WTC11 (cell line): ENCODE results near the gene EVPLL.
"Not testable (repeated sequence)": the region's sequence is repeated elsewhere in the genome, so short reads cannot be mapped to it uniquely, and the experiment has no call there.

Source experiments
- FOXP1 ChIP-seq: sonication (generic); formaldehyde crosslinking; IDR thresholded peaks from 2 replicates; pipeline ENCODE4 v1.8.0; 2022; ENCODE audit warnings: missing genetic modification reagents, mild to moderate bottlenecking, moderate library complexity, borderline replicate concordance
- JUN ChIP-seq: sonication (generic); formaldehyde crosslinking; IDR thresholded peaks from 2 replicates; pipeline ENCODE4 v1.8.0; 2023; ENCODE audit warnings: mild to moderate bottlenecking, missing genetic modification reagents
- NR1H2 ChIP-seq: sonication (generic); formaldehyde crosslinking; IDR thresholded peaks from 2 replicates; pipeline ENCODE4 v1.9.0; 2021; ENCODE audit warnings: mild to moderate bottlenecking, moderate library complexity, missing genetic modification reagents
- TCF7 ChIP-seq: sonication (generic); formaldehyde crosslinking; IDR thresholded peaks from 2 replicates; pipeline ENCODE4 v1.8.0; 2022; ENCODE audit warnings: mild to moderate bottlenecking, low read depth, missing genetic modification reagents, moderate library complexity
- TP53 ChIP-seq: sonication (generic); formaldehyde crosslinking; IDR thresholded peaks from 2 replicates; pipeline ENCODE4 v1.8.1; 2023; ENCODE audit warnings: mild to moderate bottlenecking, missing genetic modification reagents
- ZNF263 ChIP-seq: sonication (generic); formaldehyde crosslinking; IDR thresholded peaks from 2 replicates; pipeline ENCODE4 v1.8.1; 2022; ENCODE audit warnings: low read depth, mild to moderate bottlenecking, moderate library complexity, missing genetic modification reagents
- TF ChIP-seq, protein P1 (sequence below): fragments of 200-600 bp; IDR thresholded peaks from 2 replicates; pipeline ENCODE4 v1.8.0; 2022; ENCODE audit warnings: antibody characterized with exemption
- TF ChIP-seq, protein P2 (sequence below): sonication (generic); formaldehyde crosslinking; IDR thresholded peaks from 2 replicates; pipeline ENCODE4 v1.8.0; 2022; ENCODE audit warnings: missing genetic modification reagents
- TF ChIP-seq, protein P3 (sequence below): sonication (generic); formaldehyde crosslinking; IDR thresholded peaks from 2 replicates; pipeline ENCODE4 v1.8.0; 2022; ENCODE audit warnings: mild to moderate bottlenecking, missing genetic modification reagents
- TF ChIP-seq, protein P4 (sequence below): sonication (generic); formaldehyde crosslinking; IDR thresholded peaks from 2 replicates; pipeline ENCODE4 v1.8.1; 2023; ENCODE audit warnings: mild to moderate bottlenecking, missing genetic modification reagents, borderline replicate concordance

DNA sequence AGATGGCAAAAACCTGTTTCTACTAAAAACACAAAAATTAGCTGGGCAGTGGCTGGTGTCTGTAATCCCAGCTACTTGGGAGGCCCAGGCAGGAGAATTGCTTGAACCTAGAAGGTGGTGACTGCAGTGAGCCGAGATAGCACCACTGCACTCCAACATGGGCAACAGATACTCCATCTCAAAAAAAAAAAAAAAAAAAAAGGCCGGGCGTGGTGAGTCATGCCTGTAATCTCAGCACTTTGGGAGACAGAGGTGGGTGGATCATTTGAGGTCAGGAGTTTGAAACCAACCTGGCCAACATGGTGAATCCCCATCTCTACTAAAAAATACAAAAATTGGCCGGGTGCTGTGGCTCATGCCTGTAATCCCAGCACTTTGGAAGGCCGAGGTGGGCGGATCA, 4.4 kb upstream of the EVPLL start:
- TF ChIP-seq JUN (CRISPR knock-in tag); TCF7 (CRISPR knock-in tag); FOXP1 (CRISPR knock-in tag); TP53; NR1H2 (CRISPR knock-in tag); ZNF263 (CRISPR knock-in tag): not testable (repeated sequence)
- TF ChIP-seq, protein P1, sequence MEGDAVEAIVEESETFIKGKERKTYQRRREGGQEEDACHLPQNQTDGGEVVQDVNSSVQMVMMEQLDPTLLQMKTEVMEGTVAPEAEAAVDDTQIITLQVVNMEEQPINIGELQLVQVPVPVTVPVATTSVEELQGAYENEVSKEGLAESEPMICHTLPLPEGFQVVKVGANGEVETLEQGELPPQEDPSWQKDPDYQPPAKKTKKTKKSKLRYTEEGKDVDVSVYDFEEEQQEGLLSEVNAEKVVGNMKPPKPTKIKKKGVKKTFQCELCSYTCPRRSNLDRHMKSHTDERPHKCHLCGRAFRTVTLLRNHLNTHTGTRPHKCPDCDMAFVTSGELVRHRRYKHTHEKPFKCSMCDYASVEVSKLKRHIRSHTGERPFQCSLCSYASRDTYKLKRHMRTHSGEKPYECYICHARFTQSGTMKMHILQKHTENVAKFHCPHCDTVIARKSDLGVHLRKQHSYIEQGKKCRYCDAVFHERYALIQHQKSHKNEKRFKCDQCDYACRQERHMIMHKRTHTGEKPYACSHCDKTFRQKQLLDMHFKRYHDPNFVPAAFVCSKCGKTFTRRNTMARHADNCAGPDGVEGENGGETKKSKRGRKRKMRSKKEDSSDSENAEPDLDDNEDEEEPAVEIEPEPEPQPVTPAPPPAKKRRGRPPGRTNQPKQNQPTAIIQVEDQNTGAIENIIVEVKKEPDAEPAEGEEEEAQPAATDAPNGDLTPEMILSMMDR: not testable (repeated sequence)
- TF ChIP-seq, protein P2, sequence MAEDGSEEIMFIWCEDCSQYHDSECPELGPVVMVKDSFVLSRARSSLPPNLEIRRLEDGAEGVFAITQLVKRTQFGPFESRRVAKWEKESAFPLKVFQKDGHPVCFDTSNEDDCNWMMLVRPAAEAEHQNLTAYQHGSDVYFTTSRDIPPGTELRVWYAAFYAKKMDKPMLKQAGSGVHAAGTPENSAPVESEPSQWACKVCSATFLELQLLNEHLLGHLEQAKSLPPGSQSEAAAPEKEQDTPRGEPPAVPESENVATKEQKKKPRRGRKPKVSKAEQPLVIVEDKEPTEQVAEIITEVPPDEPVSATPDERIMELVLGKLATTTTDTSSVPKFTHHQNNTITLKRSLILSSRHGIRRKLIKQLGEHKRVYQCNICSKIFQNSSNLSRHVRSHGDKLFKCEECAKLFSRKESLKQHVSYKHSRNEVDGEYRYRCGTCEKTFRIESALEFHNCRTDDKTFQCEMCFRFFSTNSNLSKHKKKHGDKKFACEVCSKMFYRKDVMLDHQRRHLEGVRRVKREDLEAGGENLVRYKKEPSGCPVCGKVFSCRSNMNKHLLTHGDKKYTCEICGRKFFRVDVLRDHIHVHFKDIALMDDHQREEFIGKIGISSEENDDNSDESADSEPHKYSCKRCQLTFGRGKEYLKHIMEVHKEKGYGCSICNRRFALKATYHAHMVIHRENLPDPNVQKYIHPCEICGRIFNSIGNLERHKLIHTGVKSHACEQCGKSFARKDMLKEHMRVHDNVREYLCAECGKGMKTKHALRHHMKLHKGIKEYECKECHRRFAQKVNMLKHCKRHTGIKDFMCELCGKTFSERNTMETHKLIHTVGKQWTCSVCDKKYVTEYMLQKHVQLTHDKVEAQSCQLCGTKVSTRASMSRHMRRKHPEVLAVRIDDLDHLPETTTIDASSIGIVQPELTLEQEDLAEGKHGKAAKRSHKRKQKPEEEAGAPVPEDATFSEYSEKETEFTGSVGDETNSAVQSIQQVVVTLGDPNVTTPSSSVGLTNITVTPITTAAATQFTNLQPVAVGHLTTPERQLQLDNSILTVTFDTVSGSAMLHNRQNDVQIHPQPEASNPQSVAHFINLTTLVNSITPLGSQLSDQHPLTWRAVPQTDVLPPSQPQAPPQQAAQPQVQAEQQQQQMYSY (CRISPR knock-in tag): not testable (repeated sequence)
- TF ChIP-seq, protein P3, sequence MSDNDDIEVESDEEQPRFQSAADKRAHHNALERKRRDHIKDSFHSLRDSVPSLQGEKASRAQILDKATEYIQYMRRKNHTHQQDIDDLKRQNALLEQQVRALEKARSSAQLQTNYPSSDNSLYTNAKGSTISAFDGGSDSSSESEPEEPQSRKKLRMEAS (CRISPR knock-in tag): not testable (repeated sequence)
- TF ChIP-seq, protein P4, sequence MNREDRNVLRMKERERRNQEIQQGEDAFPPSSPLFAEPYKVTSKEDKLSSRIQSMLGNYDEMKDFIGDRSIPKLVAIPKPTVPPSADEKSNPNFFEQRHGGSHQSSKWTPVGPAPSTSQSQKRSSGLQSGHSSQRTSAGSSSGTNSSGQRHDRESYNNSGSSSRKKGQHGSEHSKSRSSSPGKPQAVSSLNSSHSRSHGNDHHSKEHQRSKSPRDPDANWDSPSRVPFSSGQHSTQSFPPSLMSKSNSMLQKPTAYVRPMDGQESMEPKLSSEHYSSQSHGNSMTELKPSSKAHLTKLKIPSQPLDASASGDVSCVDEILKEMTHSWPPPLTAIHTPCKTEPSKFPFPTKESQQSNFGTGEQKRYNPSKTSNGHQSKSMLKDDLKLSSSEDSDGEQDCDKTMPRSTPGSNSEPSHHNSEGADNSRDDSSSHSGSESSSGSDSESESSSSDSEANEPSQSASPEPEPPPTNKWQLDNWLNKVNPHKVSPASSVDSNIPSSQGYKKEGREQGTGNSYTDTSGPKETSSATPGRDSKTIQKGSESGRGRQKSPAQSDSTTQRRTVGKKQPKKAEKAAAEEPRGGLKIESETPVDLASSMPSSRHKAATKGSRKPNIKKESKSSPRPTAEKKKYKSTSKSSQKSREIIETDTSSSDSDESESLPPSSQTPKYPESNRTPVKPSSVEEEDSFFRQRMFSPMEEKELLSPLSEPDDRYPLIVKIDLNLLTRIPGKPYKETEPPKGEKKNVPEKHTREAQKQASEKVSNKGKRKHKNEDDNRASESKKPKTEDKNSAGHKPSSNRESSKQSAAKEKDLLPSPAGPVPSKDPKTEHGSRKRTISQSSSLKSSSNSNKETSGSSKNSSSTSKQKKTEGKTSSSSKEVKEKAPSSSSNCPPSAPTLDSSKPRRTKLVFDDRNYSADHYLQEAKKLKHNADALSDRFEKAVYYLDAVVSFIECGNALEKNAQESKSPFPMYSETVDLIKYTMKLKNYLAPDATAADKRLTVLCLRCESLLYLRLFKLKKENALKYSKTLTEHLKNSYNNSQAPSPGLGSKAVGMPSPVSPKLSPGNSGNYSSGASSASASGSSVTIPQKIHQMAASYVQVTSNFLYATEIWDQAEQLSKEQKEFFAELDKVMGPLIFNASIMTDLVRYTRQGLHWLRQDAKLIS (CRISPR knock-in tag): not testable (repeated sequence)
